ENCODE results near the gene FCER2. TPM values are rescaled to one million over a fixed set of nuclear protein-coding genes. Genes with fewer than 3 reads are reported as not detected.

Gene FCER2
- polyA plus RNA-seq, 1 experiment = not detected

DNA sequence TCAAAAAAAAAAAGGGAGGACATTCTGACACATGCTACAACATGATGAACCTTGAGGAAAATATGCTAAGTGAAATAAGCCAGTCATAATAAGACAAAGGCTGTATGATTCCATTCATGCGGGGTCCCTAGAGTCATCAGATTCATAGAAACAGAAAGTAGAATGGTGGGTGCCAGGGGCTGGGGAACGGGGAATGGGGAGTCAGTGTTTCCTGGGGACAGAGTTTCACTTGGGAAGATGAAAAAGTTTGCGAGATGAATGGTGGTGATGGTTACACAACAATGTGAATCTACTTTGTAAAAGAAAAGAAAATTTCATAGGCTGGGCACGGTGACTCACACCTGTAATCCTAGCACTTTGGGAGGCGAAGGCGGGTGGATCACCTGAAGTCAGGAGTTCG is 36.1 kb upstream of the FCER2 start:
- ChIA-PET CTCF (no interaction called here), POLR2A (no interaction called here)
- H3K4me3 ChIP-seq (ENCODE audit: low read depth, low read length) = no peak overlapping the region
- no peak for DNase-seq (ENCODE audit: low read depth, low spot score)
- no peaks in the 10 kb centered on the region for H3K9me3 ChIP-seq (ENCODE audit: control insufficient read depth, insufficient read depth, low read length)
- H3K27ac ChIP-seq (ENCODE audit: low read depth, low read length) = no peak overlapping the region
- TF ChIP-seq, protein P1, sequence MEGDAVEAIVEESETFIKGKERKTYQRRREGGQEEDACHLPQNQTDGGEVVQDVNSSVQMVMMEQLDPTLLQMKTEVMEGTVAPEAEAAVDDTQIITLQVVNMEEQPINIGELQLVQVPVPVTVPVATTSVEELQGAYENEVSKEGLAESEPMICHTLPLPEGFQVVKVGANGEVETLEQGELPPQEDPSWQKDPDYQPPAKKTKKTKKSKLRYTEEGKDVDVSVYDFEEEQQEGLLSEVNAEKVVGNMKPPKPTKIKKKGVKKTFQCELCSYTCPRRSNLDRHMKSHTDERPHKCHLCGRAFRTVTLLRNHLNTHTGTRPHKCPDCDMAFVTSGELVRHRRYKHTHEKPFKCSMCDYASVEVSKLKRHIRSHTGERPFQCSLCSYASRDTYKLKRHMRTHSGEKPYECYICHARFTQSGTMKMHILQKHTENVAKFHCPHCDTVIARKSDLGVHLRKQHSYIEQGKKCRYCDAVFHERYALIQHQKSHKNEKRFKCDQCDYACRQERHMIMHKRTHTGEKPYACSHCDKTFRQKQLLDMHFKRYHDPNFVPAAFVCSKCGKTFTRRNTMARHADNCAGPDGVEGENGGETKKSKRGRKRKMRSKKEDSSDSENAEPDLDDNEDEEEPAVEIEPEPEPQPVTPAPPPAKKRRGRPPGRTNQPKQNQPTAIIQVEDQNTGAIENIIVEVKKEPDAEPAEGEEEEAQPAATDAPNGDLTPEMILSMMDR (IDR thresholded peaks at IDR 0.05; ENCODE audit: low read depth, low read length) = no peak
- H3K27me3 ChIP-seq (ENCODE audit: control insufficient read depth, insufficient read depth, low read length) = peaks cover 3% of the 10 kb centered on the region

DNA sequence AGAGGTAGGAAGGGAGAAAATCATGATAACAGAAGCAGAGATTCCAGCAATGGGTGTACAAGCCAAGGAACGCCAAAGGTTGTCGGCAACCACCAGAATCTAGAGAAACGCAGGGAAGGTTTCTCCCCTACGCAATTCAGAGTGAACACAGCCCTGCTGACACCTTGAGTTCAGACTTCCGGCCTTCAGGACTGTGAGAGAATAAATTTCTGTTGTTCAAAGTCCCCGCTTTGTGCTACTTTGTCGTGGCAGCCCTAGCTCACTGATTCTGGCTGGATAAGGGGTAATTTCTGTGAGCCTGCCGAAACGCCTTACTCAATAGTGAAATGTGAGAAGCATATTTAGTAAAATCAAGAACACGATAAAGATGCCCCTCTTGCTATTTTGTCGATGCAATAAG is 35.3 kb upstream of the FCER2 start:
- no peak overlapping the region for H3K4me3 ChIP-seq (ENCODE audit: low read depth, low read length)
- TF ChIP-seq, protein P1 (IDR thresholded peaks at IDR 0.05; ENCODE audit: low read depth, low read length) = no peak
- POLR2A ChIA-PET = no interaction called here
- DNase-seq (ENCODE audit: low read depth, low spot score) = no peak
- no peaks in the 10 kb centered on the region for H3K27me3 ChIP-seq (ENCODE audit: control insufficient read depth, insufficient read depth, low read length)
- CTCF ChIA-PET = no interaction called here
- no peaks in the 10 kb centered on the region for H3K9me3 ChIP-seq (ENCODE audit: control insufficient read depth, insufficient read depth, low read length)
- H3K27ac ChIP-seq (ENCODE audit: low read depth, low read length) = no peak overlapping the region

DNA sequence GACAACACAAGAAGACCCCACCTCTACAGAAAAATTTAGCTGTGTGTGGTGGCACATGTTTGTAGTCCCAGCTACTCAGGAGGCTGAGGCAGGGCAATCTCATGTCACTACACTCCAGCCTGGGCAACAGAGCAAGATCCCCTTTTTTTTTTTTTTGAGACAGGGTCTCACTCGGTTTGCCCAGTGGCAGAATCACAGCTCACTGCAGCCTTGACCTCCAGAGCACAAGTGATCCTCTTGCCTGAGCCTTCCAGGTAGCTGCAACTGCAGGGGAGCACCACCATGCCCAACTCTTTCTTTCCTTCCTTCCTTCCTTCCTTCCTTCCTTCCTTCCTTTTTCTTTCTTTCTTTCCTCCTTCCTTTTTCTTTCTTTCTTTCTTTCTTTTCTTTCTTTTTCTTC is 34.2 kb upstream of the FCER2 start:
- no peak for DNase-seq (ENCODE audit: low read depth, low spot score)
- ChIA-PET POLR2A (interaction anchor here (0.7 kb wide), 1 partner anchor 637 kb away, joined by 3 read pairs; no protein-coding TSS in a partner anchor), CTCF (no interaction called here)
- peaks cover 8% of the 10 kb centered on the region for H3K27me3 ChIP-seq (ENCODE audit: control insufficient read depth, insufficient read depth, low read length)
- H3K4me3 ChIP-seq (ENCODE audit: low read depth, low read length) = no peak overlapping the region
- TF ChIP-seq, protein P1 (IDR thresholded peaks at IDR 0.05; ENCODE audit: low read depth, low read length) = no peak
- no peaks in the 10 kb centered on the region; the same call in 1 of the 2 replicates for H3K9me3 ChIP-seq (ENCODE audit: control insufficient read depth, insufficient read depth, low read length)
- H3K27ac ChIP-seq (ENCODE audit: low read depth, low read length) = no peak overlapping the region

DNA sequence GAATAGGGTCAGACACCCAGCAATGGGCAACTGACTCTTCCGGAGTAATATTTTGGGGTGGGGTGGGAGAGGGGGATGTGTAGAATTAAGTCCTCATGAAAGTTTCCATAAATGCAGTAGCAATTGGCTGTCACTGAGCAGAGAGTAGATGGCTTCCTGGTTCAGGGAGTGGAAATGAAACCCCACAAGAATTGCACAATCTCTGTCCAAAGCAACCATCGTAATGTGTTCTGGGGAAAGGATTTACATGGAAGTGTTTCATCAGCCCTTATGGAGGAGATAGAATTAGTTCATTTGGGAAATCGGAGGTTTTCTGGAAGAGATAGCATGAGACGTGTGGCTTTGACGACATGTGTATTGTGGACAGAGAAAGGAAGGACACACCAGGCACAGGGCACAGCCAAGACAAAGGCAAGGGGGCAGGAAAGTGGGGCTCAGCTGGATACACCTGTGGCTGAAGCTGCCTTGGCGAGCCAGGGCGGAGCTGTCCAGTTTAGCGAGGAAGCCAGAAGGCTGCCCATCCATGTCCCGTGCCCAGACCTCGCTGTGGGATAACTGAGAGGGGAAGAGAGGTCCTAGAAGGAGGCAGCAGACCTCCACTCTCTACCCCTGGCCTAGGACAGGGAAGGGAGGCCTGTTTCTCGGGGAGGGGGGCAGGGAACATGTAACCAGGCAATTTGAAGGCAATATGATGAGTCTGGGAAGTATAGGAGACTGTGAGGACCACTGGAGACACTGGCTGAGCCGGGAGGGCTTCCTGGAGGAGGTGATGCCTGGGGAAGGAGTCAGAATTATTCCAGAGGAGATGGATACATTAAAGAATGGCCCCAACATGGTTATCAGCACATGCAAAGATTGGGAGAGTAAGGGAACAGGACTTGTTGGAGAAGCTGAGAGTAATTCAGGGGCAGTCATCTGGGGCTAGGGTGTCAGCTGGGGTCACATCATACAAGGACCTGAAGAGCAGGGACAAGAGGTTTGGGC is 32.6 kb upstream of the FCER2 start:
- H3K27me3 ChIP-seq (ENCODE audit: control insufficient read depth, insufficient read depth, low read length) = peaks cover 20% of the 10 kb centered on the region
- no peaks in the 10 kb centered on the region; the same call in 1 of the 2 replicates for H3K9me3 ChIP-seq (ENCODE audit: control insufficient read depth, insufficient read depth, low read length)
- CTCF ChIA-PET = no interaction called here
- no peak overlapping the region for H3K27ac ChIP-seq (ENCODE audit: low read depth, low read length)
- POLR2A ChIA-PET = no interaction called here
- no peak for DNase-seq (ENCODE audit: low read depth, low spot score)
- H3K4me3 ChIP-seq (ENCODE audit: low read depth, low read length) = no peak overlapping the region
- TF ChIP-seq, protein P1 (IDR thresholded peaks at IDR 0.05; ENCODE audit: low read depth, low read length) = no peak

DNA sequence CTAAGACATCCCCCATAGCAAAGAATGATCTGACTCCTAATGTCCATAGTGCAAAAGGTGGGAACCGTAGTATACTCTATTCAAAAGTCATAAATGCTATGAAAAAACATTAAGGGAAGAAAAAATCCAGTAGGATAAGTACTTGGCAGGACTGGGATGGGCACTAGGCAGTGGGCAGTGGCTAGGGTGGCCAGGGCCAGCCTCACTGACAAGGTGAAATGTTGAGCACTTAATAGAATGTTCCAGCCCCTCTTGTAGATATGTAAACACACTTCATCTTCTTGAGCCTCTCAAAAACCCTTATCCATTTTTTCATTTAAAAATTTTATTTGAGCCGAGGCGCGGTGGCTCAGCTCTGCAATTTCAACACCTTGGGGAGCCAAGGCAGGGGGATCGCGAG is 31.4 kb upstream of the FCER2 start:
- ChIA-PET POLR2A (no interaction called here), CTCF (no interaction called here)
- TF ChIP-seq, protein P1 (IDR thresholded peaks at IDR 0.05; ENCODE audit: low read depth, low read length) = no peak
- peaks cover 27% of the 10 kb centered on the region for H3K27me3 ChIP-seq (ENCODE audit: control insufficient read depth, insufficient read depth, low read length)
- H3K9me3 ChIP-seq (ENCODE audit: control insufficient read depth, insufficient read depth, low read length) = no peaks in the 10 kb centered on the region; the same call in 1 of the 2 replicates
- H3K27ac ChIP-seq (ENCODE audit: low read depth, low read length) = no peak overlapping the region
- no peak for DNase-seq (ENCODE audit: low read depth, low spot score)
- H3K4me3 ChIP-seq (ENCODE audit: low read depth, low read length) = no peak overlapping the region
